GM19452 (cell line): Measurements from ENCODE around the gene APOBEC3B.
"Not testable (repeated sequence)": the region's sequence is repeated elsewhere in the genome, so short reads cannot be mapped to it uniquely, and the experiment has no call there.

ENCODE experiments used
- ATAC-seq: cut with Tn5 transposase; IDR thresholded peaks from one replicate; pipeline ENCODE4 v1.9.1; 2021; ENCODE audit not compliant: unreplicated experiment

APOBEC3B gene

DNA sequence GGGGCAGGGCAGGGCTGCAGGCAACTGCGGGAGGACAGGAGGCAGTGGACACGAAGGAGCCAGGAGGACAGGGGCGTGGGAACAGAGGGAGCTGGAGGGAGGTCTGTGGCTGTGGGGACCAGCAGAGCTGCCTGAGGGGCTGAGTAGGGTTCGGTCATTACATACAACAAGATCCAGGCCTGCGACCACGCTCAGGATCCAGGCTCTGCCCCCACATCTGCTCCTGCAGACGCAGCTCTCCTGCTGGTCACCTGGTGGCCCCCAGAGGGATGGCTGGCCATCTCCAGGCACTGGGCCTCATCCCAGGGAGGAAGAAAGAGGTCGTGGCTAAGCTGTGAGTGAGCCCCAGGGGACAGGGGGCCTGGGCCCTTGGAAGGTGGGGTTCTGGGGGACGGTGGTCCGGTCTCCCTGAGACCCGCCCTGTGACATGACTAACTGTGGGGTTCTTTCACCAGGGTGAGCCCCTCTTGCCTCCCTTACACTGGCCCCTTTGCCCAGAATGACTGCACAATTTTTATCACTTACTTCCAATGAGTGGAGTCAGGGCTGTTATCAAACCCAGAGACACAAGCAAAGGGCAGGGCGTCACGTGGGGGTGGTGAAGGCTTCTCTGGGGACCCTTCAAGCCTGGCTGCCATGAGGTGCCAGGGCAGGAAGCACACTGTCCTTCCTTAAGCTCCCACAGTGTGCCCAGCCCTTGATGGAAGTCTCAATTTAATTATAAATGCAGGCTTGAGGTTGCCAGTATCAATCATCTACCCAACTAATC is 31.4 kb upstream of the APOBEC3B start:
- ATAC-seq: no peak

DNA sequence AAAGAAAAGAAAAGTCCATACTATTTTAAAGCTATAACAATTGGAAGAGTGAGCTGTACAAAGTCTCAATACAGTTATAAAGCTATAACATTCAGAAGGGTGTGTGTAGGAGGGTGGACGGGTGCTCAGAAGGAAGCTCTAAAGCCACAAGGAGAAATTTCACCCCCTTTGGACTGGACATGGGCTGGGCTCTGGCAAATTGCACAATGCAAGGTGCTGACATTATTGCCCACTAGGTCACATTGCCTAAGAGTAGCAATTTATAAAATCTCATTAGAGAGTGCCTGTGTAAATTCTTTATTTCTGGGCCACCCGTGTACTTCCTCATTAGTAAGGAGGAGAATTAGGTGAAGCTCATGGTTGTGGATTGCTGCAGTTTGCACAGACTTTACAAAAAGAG is 30.4 kb upstream of the APOBEC3B start:
- ATAC-seq: no peak

DNA sequence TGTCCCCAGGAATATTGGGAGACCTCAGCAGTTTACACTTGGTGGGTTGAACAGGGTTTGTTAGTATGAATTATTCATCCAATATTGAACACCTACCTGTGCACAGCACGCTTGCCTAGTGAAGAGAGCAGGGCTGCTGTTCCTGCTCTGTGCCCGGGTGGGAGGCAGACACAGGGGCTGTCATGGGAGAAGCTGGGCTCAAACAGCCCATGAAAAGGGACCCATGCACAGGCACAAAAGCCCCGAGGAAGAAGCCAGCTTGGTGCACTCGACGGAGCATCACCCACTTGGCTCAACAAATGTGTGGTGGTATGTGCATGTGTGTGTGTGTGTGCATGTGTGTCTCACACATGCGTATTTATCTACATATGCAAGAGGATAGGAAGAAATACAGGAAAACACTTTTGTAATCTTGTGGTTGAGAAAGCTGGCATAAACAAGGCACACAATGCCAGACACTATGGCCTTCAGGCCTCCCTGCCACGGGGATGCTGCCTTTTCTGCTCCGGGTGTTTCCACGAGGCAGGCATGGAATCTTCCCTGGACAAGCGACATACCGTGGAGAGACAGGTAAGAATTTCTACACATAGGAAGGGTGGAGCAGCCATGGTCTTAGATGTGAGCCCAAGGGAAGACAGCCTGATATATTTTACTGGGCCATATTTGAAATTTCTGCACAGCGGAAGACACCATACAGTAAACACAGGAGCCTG is 29.7 kb upstream of the APOBEC3B start:
- ATAC-seq: no peak

DNA sequence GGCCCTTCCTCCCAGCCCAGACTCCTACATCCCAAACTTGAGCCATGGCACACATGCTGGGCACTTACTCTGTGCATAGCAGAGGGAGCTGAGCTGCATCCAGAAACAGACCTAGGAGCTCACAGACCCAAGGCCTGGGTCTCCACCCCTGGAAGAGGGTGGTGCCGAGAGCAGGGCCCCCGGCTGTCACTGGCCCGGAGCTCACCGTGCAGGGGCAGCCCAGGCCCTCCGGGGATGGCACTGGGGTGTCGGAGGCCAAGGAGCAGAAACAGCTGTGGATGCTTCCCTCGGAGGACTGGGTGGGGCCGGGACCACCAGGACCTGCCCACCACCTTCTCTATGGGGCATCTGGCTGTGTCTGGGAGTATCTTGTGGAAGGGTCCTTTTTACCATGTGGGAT is 29.1 kb upstream of the APOBEC3B start:
- ATAC-seq: no peak

DNA sequence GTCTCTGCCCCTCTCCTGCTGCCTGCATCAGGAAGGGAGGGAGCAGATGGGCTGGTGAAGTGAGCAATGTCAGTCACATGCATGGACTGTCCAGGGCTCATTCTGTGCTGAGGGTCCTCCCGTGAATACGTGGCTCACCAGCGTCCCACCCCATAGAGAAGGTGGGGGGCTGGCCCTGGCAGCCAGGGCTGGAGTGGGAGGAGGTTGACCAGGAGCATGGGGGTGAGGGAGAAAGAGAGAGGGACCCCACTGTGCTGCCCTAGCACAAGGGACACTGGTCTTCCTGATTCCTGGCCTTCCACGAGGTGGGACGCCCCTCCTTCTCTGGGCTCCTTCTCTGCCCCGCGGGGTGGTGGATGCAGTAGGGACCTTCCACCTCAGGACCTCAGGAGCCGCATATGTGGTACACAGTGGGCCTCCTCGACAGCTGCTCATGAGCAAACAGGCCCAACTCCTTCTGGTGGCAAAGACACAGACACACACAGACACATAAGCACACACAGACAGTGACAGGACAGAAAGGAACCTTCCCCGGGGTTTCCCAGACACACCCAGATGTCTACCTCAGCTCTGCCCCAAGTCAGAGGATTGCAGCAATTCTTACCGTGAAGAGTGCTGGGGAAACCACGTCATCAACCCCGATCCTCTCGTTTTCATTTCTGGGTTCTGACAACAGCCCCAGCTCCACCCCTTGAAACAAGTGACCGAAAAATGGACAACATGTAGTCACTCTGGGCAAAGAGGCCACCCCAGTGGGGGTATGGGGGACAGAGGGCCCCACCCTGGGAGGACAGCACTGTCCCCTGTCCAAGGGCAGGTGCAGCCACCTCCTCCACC is 28.4 kb upstream of the APOBEC3B start:
- no peak for ATAC-seq

DNA sequence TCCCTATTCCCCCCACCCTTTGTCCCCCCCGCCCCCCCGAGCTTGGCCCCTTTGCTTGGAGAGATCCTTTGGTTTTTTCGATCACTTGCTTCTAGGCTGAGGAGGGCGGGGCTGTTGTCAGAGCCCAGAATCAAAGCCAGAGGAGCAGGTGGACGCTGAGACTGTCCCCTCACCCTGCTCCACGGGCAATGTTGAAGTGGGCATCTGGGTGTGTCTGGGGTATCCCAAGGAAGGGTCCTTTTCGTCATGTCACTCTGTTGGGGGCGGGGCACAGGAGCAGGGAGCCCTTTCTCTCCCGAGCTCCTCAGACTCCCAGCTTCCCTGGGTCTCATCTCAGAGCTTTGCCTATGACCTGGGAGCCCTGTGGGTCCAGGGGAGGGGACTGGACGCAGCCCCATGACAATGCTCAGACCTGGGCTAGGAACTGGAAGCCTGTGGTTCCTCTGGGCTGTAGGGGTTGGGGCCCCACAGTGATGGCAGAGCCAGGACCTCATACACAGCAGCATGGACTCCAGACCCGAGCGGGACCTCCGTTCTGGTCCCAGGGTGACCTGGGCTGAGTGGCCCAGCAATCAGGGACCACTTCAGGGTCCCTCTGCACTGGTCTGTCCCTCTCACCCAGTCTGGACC is 27.6 kb upstream of the APOBEC3B start:
- ATAC-seq: no peak

DNA sequence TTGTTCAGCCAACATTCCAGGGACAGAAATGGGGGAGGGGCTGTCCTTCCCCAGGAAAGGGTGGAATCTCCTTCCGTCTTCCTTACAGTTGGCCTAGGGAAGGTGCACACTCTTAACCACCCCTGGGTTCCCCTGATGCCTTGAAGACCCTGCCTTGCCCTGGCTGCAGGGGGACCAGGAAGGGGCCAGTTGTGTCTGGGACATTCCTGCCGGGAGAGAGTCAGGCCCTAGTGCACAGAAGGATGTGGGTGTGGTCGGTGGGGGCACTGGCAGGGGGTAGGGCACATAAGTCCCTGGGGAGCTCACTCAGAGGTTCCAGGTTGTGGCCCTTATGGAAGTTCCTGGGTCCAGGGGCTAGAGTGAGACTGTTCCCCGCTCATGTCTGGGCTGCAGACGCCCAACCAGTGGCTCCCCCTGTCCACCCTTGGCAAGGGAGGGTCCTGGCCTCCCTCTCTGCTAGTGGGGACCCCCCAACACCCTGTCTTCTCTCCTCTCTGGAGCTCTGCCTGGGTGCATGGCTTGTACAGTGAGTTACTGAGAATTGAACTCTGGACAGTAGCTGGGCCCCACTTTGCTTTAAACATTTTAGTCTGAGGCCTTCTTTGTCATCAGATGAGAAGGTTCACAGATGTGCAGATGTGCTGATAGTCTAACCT is 26.8 kb upstream of the APOBEC3B start:
- no peak for ATAC-seq

DNA sequence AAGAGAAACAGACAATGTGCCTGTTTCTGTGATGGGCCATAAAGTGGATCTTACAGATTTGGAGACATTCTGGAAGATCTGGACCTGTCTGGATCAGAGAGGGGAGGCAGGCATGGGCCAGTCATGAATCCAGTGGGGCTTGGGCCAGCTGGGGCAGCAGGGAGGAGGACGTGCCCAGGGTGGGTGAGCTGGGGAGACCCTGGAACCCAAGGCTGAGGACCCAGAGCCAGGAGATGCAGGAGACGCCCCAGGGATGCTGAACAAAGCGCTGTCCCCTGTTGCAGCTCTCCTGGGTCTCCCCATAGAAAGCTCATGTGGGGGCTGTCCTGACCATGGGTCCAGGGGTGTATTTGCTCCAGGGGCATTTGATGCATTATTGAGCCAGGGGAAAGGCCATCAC is 26.2 kb upstream of the APOBEC3B start:
- ATAC-seq: no peak

DNA sequence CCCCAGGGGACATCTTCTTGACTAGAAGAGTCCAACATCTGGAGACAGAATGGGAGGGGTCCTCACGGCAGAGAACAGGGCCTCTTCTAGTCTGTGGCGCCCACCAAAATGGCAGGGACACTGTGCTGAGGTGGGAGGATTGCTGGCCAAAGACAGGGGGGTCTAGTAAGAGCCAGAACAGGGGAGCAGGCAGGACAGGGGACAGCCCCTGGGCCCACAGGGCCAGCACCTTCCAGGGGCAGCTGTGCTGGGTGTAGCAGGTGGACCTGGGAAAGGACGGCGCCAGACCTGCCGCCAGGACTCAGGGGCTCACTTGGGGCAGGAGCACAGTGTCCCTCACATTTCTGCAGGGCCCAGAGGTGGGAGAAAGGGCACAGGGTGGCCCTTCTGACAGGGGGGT is 25.6 kb upstream of the APOBEC3B start:
- no peak for ATAC-seq

DNA sequence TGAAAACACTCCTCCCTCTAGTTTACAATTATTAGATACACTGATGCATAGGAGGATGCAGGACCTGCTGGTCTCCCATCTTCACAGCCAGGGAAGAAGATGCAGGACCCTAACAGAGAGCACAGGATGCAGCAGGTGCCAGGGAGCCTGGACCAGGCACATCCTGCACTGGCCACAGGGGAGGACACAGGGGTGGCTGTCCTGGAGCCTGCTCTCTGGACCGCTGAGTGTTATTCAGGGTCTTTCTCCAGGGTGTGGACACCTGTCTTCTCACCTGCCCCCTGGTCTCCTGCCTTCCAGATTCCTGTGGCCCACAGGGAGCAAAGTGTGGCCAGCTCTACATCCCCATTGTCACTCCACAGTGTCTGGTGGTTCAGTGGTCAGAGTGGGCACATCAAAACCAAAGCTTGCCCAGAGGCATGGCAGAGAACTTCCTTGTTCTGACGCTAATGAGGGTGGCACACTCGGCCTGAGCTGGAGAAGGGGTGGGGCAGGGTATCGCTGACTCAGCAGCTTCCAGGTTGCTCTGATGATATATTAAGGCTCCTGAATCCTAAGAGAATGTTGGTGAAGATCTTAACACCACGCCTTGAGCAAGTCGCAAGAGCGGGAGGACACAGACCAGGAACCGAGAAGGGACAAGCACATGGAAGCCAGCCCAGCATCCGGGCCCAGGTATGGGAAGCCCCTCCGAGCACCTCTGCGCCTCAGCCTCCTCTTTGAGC is 24.9 kb upstream of the APOBEC3B start, which contains the start of gene APOBEC3A:
APOBEC3A (plus strand) TSS at position 564 of the 725 bp plus-strand sequence; CDS start at position 647, 83 bp downstream.
- ATAC-seq: no peak

DNA sequence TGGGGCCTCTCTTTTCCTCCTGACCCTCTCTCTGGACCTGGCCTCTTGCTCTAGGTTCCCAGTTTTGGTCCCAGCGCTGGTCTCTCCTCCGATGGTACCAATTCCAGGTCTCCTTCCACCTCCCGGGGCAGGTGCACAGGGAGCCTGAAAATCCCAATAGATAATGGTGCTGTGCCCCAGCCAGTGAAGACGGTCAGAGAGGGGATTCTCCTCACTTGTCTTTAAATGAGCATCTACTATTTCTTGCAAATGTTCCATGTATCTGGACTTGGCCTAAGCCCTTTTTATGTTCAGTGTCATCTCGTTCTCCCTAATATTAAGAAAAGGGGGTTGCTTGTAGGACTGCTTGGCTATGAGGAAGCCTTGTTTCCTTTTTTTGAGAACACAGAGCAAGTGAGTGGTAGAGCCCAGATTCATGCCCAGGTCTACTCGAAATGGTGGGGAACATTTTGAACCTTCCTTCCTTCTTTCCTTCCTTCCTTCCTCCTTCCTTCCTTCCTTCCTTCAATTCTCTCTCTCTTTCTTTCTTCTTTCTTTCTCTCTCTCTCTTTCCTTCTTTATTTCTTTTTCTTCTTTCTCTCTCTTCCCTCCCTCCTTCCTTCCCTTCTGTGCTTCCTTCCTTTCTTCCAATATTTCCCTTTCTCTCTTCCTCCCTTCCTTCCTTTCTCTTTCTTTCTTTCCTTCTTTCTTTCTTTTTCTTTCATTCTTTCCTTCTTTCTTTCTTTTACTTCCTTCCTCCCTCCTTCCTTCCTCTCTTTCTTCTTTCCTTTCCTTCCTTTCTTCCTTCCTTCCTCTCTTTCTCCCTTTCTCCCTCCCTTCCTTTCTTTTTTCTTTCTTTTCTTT is 24.1 kb upstream of the APOBEC3B start:
- no peak for ATAC-seq

DNA sequence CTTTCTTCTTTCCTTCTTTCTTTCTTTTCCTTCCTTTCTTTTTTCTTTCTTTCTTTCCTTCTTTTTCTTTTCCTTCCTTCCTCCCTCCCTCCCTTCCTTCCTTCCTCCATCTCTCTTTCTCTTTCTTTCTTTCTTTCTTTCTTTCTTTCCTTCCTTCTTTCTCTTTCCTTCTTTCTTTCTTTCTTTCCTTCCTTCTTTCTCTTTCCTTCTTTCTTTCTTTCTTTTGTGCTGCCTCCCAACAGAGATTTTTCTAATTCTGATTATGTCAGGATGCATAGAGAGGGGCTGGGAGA is 23.6 kb upstream of the APOBEC3B start:
- ATAC-seq: not testable (repeated sequence)

DNA sequence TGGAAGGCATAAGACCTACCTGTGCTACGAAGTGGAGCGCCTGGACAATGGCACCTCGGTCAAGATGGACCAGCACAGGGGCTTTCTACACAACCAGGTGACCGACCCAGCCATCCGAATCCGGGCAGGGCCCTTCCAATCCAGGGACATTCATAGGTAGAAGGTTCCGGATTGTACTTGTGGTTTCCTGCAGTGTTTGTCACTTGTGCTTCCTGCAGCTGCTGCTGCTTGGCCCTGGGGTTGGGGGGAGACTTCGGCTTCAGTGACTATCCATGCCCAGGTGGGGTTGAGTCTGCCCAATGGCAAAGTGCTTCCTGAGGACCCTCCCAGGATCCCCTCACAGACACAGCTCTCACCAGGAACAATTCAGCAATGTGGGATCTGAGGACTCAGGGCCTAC is 22.6 kb upstream of the APOBEC3B start:
- ATAC-seq: no peak

DNA sequence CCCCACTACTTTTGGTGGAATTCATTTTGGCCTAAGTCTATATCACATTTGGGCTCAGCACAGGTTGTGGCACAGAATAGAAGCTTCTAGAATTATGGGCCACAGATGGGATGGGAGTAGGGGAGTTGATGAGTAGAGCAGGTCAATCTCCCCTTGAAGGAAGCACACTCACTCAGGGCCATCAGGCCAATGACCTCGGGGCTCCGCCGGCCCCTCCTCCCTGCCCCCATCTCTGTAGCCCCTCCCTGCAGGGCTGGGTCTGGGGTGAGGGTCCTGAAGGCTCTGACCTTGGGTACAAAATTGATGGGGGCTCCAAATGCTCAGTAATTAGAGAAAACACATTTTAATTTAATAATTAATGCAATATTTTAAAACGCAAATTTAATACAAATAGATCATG is 21.5 kb upstream of the APOBEC3B start:
- not testable (repeated sequence) for ATAC-seq

DNA sequence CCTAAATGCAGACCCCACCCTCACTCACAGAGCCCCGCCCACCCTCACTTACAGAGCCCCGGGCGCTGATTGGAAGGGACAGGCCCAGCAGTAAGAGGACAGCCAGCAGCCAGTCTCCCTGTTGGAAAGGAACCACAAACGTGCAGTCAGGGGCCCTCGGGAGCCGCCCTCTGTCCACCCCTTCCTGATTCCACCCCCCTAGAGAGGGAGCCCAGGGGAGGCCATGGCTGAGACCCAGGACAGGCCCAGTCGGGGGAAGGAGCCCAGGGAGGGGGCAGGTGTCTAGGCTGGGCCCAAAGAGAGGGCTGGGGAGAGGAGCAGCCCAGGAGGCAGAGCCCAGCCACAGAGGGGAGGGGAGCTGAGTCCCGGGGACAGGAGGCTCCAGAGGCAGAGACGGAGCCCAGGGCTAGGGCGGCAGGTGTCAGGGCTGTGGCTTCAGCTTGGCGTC is 18.8 kb upstream of the APOBEC3B start:
- not testable (repeated sequence) for ATAC-seq

DNA sequence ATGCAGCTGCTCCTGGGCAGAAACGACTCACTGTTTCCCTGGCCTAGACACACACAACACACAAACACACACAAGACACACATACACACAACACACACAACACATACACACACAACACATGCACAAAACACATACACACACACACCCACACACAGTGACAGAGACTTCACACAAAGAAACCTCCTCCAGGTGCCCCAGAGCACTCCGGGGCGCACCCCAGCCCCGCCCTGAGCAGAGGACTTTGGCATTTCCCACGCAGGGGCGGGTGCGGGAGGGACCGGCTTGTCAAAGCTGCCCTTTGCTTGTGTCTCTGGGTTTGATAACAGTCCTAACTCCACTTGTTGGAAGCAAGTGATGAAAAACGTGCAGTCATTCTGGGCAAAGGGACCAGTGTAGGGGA is 18.3 kb upstream of the APOBEC3B start:
- ATAC-seq: no peak

DNA sequence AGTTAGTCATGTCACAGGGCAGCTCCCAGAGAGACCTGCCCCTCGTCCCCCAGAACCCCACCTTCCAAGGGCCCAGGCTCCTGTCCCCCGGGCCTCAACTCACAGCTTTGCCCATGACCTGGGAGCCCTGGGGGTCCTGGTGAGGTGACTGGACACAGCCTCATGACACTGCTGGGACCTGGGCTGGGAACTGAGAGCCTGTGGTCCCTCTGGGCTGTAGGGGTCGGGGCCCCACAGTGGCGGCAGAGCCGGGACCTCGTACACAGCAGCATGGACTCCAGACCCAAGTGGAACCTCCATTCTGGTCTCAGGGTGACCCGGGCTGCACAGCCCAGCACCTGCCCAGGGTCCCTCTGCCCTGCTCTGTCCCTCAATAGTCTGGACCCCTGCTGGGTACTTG is 17.8 kb upstream of the APOBEC3B start:
- ATAC-seq: no peak

DNA sequence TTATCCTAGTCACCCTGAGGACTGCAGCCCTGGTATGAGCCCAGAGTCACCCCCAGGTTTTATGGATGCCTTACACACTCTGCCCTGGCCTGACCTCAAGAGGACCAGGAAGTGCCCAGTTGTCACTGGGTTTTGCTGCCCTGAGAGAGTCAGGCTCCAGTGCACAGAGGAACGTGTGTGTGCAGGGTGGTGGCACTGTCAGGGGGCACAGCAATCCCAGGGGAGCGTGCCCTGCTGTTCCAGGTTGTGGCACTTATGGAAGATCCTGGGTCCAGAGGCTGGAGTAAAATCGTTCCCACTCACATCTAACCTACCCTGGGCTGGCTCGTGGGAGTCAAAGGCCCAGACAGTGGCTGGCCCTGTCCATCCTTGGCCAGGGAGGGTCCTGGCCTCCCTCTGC is 17.2 kb upstream of the APOBEC3B start:
- ATAC-seq: no peak
